Hypothalamus (tissue), 51 donors: ENCODE data around the gene DPYD.

ENCODE experiments used
- DNase-seq, 51 donors: peaks; one replicate each; lab custom pipeline; 2025; lab: John Stamatoyannopoulos, UW

DPYD gene

GRCh38 chr1:97170300-97170699 lies 750.5 kb downstream of the DPYD start:
- DNase-seq: peak in 1 of 51 donors; percentile 2

DNA sequence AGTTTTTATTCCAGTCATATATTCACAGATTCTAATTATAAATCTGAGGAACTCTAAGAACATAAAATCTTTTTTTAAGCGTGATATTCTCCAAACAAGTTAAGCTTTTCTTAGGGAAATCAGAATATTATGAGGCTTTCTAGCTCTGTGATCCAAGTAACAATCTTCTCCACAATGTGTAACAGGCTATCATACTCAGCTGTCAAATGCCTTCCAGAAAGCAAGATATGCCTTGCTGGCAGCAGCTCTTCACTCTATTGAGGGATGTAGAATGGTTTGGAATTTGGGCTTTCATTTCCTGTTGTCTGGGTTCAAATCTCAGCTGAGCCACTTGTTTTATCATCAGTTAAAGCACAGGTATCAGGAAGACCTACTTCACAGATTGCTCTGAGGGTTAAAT lies 752.8 kb downstream of the DPYD start:
- no peak for DNase-seq

- no peak for DNase-seq
Measured at GRCh38 chr1:97167246-97167645, 753.6 kb downstream of the DPYD start.

DNA sequence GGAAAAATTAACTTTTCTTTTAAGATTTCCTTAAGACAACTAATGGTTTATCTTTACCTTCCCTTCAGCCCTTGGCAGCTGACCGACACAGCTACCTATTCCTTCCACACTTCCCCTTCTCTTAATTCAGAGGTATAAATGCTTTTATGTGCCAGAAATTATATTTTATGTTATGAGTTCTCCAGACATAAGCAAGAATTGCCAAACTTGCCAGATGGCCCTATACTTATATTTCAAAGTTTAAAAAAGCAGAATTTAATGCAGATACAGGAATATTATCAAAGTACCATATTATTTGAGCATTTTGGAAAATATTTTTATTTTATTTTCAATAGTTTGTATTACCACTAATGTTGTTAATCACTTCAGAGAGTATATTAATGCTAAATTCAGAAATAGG lies 754.2 kb downstream of the DPYD start:
- DNase-seq: no peak

- DNase-seq: no peak
Measured at GRCh38 chr1:97164276-97164639, 756.6 kb downstream of the DPYD start.

DNA sequence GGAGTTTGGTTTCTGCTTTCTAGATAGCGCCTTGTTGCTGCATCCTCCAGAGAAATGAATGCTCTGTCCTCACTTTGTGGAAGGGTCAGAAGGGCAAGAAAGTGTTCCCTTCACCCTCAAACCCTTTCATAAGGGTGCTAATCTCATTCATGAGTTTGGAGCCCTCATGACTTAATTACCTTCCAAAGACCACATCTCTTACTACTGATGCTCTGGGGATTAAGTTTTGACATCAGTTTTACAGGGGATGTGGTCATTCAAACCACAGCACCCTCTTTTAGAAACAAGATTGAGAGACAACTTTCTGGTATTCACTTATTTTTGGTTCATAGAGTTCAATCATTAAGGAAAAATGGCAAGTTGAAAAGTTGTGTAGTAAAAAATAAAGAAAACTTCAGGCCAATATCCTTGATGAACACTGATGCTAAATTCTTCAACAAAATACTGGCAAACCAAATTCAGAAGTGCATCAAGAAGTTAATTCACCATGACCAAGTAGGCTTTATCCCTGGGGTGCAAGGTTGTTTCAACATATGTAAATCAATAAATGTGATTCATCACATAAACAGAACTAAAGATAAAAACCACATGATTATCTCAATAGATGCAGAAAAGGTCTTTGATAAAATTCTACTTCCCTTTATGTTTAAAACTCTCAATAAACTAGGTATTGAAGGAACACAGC lies 757.1 kb downstream of the DPYD start:
- DNase-seq: no peak

DNA sequence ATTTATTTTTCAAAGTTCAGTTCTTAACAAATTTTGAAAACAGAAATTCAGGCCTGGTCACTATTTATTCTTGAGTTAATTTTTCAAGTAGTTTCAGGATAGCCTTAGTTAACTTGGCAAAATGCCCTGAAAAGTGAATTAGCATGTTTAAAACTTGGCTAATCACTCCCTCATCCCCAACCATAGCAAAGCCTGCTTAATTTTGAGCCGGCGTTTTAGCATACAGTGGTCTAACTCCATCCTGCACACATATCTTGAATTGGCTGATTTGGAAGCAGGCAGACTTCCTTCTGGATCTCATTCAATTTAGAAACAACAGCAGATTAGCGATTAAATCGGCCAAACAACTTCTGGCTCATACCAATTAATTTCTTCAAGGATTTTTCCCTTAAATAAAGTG lies 760.0 kb downstream of the DPYD start:
- no peak for DNase-seq

GRCh38 chr1:97159342-97159741 lies 761.5 kb downstream of the DPYD start:
- DNase-seq: no peak

DNA sequence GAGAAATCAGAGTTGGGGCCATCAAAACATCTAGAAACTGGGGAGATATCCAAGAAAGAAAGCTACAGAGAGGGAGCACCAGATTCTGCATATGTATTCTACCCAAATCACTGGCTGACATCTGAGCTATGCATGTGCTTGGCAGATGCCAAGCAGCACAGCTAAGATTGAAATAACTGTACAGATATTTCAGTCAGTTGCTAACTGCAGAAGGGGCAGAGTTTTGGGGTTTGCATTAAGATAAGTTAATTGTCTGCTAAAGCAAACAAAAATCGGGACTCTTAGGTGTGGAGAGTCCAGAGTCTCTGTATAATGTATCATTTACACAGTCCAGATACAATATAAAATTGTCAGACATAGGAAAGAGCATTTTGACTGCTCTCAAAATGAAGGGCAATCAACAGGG lies 762.1 kb downstream of the DPYD start:
- no peak for DNase-seq

- no peak for DNase-seq
Measured at GRCh38 chr1:97157991-97158390, 762.8 kb downstream of the DPYD start.

- no peak for DNase-seq
Measured at GRCh38 chr1:97151651-97152050, 769.2 kb downstream of the DPYD start.

DNA sequence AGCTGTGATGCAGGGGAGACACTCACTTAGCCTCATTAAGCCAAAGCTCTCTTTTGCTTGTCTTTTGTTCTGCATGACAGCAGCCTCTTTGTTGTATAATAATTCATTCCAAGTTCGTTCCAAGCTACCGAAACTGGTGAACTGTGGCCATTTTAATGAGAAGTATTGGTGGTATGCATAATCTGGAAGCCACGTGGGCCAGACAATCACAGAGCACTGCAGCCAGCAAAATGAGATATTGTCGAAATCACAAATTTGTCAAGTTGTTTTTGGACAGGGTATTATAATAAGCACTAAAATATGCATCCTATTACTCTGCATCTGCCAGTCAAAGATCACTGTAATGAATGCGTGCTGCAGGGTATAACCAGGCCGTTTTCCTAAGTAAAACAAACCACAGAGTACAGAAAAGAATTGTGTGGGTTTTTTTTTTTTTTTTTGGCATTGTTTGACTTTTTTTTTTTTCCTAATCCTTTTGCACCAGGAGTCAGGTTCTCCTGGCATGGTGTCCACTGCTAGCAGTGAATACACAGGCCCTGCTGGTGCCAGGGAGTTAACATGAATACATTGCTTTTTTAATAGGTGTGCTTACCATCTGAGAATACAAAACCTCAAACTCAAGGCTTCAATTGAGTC lies 775.4 kb downstream of the DPYD start:
- DNase-seq: peak in 30 of 51 donors; percentile 2 to 84 (median 36)

DNA sequence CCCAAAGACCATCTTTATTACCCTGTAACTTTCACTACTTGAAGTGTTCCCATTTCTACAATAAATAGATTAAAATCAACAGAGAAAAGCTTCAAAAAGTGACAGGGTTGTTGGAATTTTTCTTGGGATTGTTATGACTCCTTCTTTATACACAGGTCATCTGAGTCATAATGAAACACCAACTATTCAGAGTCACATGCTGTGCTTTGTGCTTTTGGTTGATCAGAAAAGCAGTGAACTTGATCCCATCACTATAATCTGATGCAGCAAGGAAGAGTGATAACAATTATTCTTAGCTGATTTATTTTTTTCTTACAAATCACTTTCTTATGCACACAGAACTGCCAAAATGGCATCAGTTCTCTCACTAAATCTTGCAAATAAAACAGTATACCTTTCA lies 776.3 kb downstream of the DPYD start:
- DNase-seq: peak in 1 of 51 donors; percentile 45

DNA sequence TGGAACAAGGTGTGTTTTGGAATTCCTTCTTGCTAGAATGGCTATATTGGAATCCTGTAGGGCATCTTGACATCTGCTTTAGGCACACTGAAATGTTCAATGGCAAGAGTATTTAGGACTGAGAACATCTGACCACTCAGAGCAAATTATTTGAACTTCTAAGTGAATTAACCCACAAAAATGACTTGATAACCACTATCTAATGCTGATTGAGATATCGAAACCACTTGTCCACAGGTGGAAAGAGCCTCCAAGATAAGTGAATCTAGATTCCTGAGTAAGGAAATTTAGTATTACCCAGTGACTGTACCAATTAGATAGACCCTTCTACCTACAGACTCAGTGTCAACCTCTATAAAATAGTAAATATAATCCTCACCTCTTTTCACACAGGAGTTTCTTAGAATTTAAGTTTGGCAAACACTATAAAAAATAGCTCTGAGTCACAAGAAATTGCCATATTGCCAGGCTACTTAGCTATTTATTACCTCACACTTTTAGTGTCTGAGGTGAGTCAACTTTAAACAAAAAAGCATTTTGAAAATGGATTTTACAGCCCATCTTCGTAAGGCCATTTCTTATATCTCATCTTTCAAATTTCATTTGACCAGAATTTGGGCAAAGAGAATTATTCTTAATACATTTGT lies 777.5 kb downstream of the DPYD start:
- no peak for DNase-seq

- DNase-seq: no peak
Measured at GRCh38 chr1:97140611-97141010, 780.2 kb downstream of the DPYD start.

DNA sequence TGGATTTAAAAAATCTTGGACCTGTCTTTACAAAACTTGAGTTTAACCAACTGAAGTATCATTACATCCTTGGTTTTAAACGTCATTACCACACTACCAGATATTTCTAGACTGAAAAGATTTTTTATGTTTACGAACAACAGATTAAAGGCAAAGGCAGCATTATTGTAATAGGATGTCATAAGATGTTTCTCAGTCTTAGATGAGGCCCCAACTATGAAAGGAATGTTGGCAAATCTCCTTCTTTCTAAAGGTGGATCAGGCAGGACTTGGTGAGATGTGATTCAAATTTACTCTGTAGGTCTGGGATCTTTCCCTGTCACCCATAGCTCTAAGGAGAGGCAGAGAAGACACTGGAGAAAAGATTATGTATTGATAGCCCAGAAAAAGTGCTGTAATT lies 781.3 kb downstream of the DPYD start:
- no peak for DNase-seq

DNA sequence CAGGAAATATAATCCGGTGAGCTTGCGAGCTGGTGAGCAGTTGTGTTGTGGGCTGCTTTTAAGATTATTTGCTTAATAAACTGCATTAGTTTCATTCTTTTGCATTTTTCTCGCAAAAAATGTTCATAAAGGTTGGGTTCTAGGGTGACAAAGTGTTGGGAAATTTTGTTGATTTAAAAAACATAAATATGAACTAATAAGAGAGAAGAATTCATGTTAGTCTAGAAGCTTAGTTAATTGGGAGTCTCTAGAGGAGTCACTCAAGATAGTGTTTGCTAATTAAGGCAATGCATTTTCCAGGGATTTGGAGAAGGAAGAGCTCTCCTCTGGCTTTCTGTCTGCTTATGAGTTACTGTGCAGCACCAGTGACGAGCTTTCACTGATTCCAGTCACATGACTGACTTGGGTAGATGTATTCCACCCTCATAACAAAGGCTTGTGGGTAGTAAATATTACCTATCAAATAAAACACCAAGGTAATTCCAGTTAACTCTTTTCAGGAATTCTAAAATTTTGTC lies 782.3 kb downstream of the DPYD start:
- peak in 2 of 51 donors; percentile 0 to 1 for DNase-seq

DNA sequence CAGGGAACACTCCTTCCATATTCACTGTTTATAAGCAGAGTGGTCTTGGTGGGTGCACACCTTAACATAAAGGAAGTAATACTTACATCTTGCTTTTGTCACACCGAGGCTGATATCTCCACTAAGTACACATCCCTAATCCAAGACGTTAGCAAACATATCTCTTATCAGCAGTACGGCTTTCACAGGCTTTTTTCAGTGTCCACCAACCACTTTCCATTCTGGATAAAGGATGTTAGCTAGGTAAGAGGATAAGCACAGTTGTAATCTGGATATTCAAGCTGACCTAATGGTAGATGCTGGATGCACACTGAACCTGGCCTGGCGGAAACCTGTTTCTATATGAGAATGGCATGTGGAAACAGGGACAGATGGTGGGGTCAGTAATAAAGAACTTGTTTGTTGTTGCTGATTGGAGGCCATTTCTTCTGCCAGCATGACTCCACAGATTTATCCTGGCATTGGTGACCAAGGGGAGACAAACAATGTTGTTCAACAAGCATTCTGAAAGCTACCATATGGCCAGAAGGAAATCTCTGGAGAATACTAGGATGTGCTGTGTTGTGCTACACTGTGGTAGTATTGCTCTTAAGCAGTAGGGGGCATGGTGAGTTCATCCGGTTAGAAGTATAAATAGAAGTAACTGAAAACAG lies 782.8 kb downstream of the DPYD start:
- DNase-seq: peak in 21 of 51 donors; percentile 2 to 77 (median 21)

- DNase-seq: peak in 14 of 51 donors; percentile 1 to 26 (median 13)
Measured at GRCh38 chr1:97136996-97137395, 783.8 kb downstream of the DPYD start.

DNA sequence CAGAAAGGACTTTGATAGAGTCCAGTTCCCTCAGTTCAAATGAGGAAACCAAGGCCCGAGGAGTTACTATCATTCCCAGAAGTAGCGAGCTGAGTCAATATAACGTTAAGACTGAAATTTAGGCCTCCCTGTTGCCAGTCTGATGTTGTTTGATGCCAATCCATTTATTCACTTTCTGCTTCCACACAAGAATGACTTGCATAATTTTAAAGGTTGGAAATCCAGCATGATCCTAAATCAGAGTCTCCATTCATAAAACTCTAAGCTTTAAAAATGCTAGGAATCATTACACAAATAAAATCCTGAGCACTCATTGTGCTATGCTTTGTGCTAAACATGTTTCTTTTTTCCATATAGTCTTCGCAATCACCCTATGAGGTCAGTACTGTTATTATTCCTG lies 784.9 kb downstream of the DPYD start:
- DNase-seq: no peak

DNA sequence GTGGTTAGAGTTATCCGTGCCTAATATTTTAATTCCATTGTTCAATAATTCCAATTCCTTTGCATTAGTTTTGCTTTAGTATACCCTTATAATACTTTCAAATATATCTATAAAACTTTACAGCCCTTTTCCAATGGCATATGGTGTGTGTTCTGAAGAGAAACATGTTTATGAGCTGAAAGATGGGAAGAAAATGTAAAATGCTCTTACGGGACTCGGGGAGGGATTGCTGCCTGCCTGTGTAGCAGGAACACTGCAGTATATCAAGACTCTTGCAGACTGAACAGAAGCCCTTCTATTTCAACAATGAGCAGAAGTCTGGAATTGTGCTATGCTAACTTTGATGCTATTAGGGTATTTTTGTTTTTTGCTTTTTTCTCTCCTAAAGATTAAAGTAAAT lies 792.4 kb downstream of the DPYD start:
- no peak for DNase-seq
